ENCODE measurements around the gene CALHM6.

- no peak for TF ChIP-seq CTCF (IDR thresholded peaks at IDR 0.05 in 2 of 3, conservative IDR thresholded peaks at IDR 0.05 in 1 of 3; ENCODE audit: control insufficient read depth in 2 of 3, extremely low read depth in 1 of 3, insufficient read depth in 1 of 3, low read depth in 3 of 3, low read length in 3 of 3)
- no peak for TF ChIP-seq FOXM1 (IDR thresholded peaks at IDR 0.05; ENCODE audit: low read depth, low read length)
- no peak for TF ChIP-seq HSF1 (IDR thresholded peaks at IDR 0.05; ENCODE audit: low read depth, low read length)
- TF ChIP-seq POLR2A (IDR thresholded peaks at IDR 0.05; ENCODE audit: low read depth, low read length) = no peak
- TF ChIP-seq GATAD2B (conservative IDR thresholded peaks at IDR 0.05; ENCODE audit: low read depth) = no peak
- TF ChIP-seq ESRRA (IDR thresholded peaks at IDR 0.05; ENCODE audit: low read length) = no peak
Measured at GRCh38 chr6:116497113-116497676, 36.0 kb downstream of the CALHM6 start.

Data from GM12878 (cell line).